DMS79 treated with DMSO at 0.1 percent for 48 hours (cell line): ENCODE data around the gene KCNK3.
A peak's percentile ranks its signal among the peaks of the same experiment; 100 is the strongest.
"Not testable (repeated sequence)": the region's sequence is repeated elsewhere in the genome, so short reads cannot be mapped to it uniquely, and the experiment has no call there.

Source experiments
- DNase-seq: peaks from one replicate; lab custom pipeline; 2025; lab: John Stamatoyannopoulos, UW

KCNK3 gene

GRCh38 chr2:26730549-26731344 lies 38.2 kb downstream of the KCNK3 start:
- DNase-seq = no peak

- DNase-seq = no peak
Observed at GRCh38 chr2:26731714-26732113, 39.2 kb downstream of the KCNK3 start.

GRCh38 chr2:26732446-26732845 lies 39.9 kb downstream of the KCNK3 start:
- no peak for DNase-seq

- no peak for DNase-seq
Observed at GRCh38 chr2:26733413-26733812, 40.9 kb downstream of the KCNK3 start.

GRCh38 chr2:26735097-26735496 lies 42.6 kb downstream of the KCNK3 start:
- DNase-seq = no peak

DNA sequence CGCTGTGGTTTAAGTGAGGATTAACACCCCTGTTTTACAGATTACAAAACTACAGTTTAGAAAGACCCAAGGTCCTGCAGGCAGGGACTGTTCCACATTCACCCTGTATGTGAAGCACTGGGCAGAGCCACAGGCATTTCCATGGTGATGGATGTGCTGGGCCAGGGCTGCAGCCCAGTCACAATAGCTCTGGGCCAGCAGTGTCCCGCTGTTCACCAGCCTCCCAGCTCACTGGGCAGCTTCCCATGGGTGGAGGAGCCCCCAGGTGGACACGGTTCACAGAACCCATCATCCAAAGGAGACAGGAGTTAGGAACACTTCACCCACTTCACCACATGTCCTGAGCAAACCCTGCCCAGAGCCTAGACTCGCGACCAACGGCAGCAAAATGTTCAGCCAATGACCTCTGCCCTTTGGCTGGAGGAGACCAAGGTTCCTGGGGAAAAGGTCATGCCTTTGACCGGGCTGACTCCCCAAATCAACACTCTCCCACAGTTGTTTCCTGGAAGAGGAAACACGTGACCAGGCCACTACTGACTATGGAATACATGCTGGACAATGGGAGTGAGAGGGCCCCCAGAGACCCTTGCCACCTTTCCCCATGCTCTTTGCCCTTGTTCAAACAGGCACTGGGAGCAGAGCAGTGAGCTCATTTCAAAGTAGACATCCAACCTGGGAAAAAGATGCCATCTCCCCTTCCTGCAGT lies 43.5 kb downstream of the KCNK3 start:
- DNase-seq = no peak

DNA sequence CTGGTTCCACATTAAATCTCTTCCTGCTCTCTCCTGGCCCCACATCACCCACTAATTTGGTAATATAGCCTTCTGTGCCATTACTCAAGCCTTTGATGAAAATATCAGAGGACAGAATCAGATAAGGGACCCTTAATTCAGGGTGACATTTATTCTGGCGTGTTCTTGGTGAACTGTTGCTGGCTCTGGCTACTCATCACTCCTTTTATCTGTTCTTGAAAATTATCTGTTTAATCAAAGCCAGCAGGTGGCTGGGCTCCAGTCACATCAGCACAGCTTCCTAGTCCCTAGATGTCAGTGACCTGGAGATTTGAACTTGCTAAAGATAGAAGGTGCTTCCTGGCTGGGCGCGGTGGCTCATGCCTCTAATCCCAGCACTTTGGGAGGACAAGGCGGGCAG lies 44.7 kb downstream of the KCNK3 start:
- no peak for DNase-seq

DNA sequence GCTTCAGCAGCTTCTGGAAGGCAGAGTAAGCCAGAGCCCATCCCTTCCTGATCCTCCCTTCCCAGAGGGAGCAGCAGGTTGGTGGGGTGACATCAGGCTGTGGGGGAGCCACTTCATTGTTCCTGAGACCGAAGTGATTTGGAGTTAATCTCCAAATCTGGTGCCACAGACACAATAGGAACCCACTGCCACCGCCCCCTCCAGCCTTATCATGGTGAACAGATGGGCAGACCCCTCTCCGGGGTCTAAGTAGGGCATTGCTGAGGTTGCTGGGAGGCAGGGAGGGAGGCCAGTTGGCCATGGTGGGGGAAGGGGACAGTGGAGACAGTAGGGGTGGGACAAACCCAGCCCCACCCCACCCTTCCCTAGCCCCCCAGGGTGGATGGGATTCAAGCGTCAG lies 46.0 kb downstream of the KCNK3 start:
- DNase-seq = no peak

DNA sequence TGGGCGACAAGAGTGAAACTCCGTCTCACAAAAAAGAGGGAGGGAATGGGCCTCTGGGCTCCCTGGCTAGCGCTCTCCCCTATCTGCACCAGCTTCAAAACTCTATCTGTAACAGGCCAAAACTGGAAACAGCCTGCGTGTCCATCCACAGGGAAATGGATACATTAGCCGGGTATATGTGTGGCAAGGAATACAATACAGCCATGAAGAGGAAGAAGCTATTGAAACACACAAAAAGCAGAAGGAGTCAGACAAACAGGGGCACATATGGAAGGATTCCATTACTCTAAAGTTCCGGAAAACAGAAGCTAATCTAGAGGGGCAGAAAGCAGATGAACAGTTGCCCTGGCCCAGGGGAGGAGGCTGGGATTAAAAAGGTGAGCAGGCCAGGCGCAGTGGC lies 47.0 kb downstream of the KCNK3 start:
- DNase-seq = no peak

GRCh38 chr2:26740346-26740745 lies 47.8 kb downstream of the KCNK3 start:
- no peak for DNase-seq

DNA sequence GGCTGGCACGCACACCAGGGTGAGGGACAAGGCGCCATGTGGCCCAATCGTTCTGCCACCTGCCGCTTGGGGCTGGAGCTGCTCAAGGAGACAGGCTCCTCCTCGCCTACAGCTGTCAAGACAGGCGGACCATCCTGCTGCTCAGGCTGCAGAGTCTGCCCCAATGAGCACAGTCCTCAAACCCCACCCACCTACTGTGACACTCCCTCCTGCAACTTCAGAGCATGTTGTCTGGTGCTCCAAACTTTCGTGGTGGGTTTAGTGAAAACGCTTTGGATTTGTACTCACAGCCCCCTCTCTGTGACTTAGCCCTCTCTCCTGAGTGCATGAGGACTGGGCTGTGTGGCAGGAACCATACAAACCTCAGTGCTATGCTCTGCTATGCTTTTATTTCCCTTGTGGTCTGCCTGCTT lies 48.4 kb downstream of the KCNK3 start:
- no peak for DNase-seq

DNA sequence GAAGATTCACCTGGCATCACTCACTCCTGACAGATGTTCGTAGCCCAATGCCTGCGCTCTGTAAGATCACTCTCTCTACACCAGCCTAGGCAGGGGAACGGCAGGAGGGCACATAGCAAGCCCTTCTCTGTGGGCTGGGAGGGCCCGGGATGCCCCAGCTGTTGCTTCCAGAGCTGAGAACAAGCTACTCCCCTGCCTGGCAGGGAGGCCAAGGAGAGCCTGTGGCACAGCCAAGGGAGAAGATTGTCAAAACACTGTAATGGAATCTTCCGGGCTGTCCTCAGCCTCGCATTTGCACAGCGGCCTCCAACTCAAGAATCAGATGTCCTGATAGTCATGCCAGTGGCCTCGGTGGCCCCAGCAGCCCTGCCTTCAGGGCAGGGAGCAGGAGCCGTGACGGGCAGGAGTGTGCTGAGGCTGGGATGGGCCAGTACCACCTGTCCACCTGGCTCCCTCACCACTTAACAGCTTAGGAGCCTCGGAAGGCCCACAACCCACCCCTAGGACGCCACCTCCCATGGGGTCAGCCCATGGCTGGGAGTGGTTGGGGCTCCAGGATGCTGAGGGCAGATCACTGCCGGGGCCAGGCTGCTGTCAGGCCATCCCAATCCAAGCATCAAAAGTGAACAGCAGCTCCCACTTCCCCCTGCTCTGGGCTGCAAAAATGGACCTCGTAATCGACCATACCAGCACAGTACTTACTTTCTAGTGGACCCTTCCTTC lies 49.7 kb downstream of the KCNK3 start:
- no peak for DNase-seq

GRCh38 chr2:26743852-26744251 lies 51.3 kb downstream of the KCNK3 start:
- no peak for DNase-seq

GRCh38 chr2:26744953-26745352 lies 52.4 kb downstream of the KCNK3 start:
- DNase-seq = no peak

DNA sequence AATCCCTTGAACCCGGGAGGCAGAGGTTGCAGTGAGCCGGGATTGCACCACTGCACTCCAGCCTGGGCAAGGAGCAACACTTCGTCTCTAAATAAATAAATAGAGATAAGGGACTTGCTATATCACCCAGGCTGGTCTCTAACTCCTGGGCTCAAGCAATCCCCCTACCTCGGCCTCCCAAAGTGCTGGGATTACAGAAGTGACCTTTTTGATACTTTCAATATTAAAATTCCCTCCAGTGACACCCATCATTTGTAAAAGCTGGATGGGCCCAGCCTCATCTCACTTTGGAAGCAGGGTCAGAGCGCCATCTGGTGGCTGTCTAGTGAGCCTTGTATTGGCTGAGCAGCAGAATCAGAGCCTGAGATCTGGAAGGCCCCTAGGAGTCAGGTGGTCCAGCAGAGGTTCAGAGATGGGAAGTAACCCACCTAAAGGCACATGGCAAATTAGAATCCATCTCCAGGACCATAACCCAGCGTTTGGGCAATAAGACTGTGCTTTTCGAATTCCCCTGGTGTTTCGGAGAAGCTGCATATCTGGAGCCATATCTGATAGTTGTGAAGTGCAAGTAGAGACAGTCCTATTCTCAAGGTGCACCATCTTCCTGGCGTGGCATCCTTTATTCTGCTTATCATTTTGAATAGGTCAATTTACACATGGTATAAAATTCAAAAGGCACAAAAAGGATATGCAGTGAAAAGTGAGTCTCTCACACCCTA lies 53.2 kb downstream of the KCNK3 start:
- peak; percentile 69 for DNase-seq

GRCh38 chr2:26746934-26747333 lies 54.4 kb downstream of the KCNK3 start:
- DNase-seq = no peak

DNA sequence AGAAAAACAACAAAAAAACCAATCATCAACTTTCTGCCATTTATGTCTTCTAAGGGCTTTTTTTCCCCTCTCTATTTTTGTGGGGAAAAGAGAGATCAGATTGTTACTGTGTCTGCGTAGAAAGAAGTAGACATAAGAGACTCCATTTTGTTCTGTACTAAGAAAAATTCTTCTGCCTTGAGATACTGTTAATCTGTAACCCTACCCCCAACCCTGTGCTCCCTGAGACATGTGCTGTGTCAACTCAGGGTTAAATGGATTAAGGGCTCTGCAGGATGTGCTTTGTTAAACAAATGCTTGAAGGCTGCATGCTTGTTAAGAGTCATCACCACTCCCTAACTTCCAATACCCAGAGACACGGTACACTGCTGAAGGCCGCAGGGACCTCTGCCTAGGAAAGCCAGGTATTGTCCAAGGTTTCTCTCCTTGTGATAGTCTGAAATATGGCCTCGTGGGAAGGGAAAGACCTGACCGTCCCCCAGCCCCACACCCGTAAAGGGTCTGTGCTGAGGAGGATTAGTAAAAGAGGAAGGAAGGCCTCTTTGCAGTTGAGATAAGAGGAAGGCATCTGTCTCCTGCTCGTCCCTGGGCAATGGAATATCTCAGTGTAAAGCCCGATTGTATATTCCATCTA lies 57.4 kb downstream of the KCNK3 start:
- DNase-seq = not testable (repeated sequence)

GRCh38 chr2:26750467-26750866 lies 57.9 kb downstream of the KCNK3 start:
- DNase-seq = not testable (repeated sequence)

DNA sequence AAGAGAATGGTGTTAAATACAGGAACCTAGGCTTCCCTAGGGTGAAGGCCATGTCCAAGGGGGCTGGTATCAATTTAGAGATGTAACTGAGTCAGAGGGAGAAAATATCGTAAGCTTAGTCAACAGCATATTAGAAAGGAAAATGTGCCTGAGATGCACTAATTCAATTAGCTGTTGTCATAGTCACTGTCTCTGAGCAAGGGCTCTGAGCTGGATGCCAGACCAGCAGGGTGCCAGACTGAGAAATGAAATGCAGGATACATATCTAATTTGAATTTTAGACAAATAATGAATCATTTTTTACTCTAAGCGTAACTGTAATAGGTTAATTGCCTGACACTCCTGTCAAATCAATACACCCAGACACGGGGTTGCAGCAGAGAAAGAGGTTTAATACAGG lies 60.1 kb downstream of the KCNK3 start:
- DNase-seq = no peak

DNA sequence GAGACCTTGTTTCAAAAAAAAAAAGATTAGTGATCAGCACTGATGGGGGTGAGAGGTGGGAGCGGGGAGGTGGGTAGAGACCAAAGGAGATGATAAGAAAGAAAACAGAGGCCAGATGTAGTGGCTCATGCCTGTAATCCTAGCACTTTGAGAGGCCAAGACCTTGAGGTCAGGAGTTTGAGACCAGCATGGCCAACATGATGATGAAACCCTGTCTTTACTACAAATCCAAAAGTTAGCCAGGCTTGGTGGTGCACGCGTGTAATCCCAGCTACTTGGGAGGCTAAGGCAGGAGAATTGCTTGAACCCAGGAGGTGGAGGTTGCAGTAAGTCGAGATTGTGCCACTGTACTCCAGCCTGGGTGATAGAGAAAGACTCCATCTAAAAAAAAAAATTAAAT lies 62.0 kb downstream of the KCNK3 start:
- DNase-seq = no peak

- peak; percentile 68 for DNase-seq
Observed at GRCh38 chr2:26754972-26755670, 62.6 kb downstream of the KCNK3 start.
